HG03159 (cell line): ENCODE measurements around the gene OPN1LW.
"Not testable (repeated sequence)": the region's sequence is repeated elsewhere in the genome, so short reads cannot be mapped to it uniquely, and the experiment has no call there.

ENCODE experiments used
- ATAC-seq: cut with Tn5 transposase; IDR thresholded peaks from one replicate; pipeline ENCODE4 v1.9.1; 2021; ENCODE audit warnings: mild to moderate bottlenecking, moderate library complexity; ENCODE audit not compliant: unreplicated experiment

The OPN1LW gene

GRCh38 chrX:154132366-154132765 lies 11.7 kb upstream of the OPN1LW start:
- ATAC-seq: no peak

- no peak for ATAC-seq
Observed at GRCh38 chrX:154135458-154136229, 8.4 kb upstream of the OPN1LW start.

- no peak for ATAC-seq
Observed at GRCh38 chrX:154136627-154137161, 7.3 kb upstream of the OPN1LW start.

- ATAC-seq: no peak
Observed at GRCh38 chrX:154138857-154139256, 5.2 kb upstream of the OPN1LW start.

GRCh38 chrX:154140206-154140605 lies 3.8 kb upstream of the OPN1LW start:
- no peak for ATAC-seq

GRCh38 chrX:154140742-154141141 lies 3.3 kb upstream of the OPN1LW start:
- ATAC-seq: no peak

- no peak for ATAC-seq
Observed at GRCh38 chrX:154142386-154142785, 1.7 kb upstream of the OPN1LW start.

- no peak for ATAC-seq
Observed at GRCh38 chrX:154142950-154143745, 895 bp upstream of the OPN1LW start.

GRCh38 chrX:154151030-154151429 lies 7.0 kb downstream of the OPN1LW start:
- ATAC-seq: not testable (repeated sequence)

GRCh38 chrX:154156221-154156620 lies 12.2 kb downstream of the OPN1LW start:
- not testable (repeated sequence) for ATAC-seq

GRCh38 chrX:154157207-154157606 lies 13.2 kb downstream of the OPN1LW start:
- not testable (repeated sequence) for ATAC-seq

GRCh38 chrX:154159345-154159744 lies 15.3 kb downstream of the OPN1LW start:
- ATAC-seq: not testable (repeated sequence)

- ATAC-seq: not testable (repeated sequence)
Observed at GRCh38 chrX:154164902-154165301, 20.9 kb downstream of the OPN1LW start.

- ATAC-seq: not testable (repeated sequence)
Observed at GRCh38 chrX:154168384-154168783, 24.3 kb downstream of the OPN1LW start.

- not testable (repeated sequence) for ATAC-seq
Observed at GRCh38 chrX:154172535-154172943, 28.5 kb downstream of the OPN1LW start.

GRCh38 chrX:154174356-154174755 lies 30.3 kb downstream of the OPN1LW start:
- not testable (repeated sequence) for ATAC-seq

- not testable (repeated sequence) for ATAC-seq
Observed at GRCh38 chrX:154182296-154182695, 38.3 kb downstream of the OPN1LW start, which contains the start of gene OPN1MW. Gene OPN1MW, plus strand, starts transcription at chrX:154182596. Its CDS starts 82 bp downstream, at chrX:154182678.

GRCh38 chrX:154183794-154184193 lies 39.8 kb downstream of the OPN1LW start:
- not testable (repeated sequence) for ATAC-seq

GRCh38 chrX:154192846-154193245 lies 48.8 kb downstream of the OPN1LW start:
- not testable (repeated sequence) for ATAC-seq

GRCh38 chrX:154194316-154194715 lies 50.3 kb downstream of the OPN1LW start:
- ATAC-seq: not testable (repeated sequence)

GRCh38 chrX:154196466-154196865 lies 52.4 kb downstream of the OPN1LW start:
- ATAC-seq: not testable (repeated sequence)
